GM18858 (cell line): ENCODE data around the gene IGSF21.

Source experiments
- ATAC-seq: cut with Tn5 transposase; IDR thresholded peaks from one replicate; pipeline ENCODE4 v1.9.1; 2021; ENCODE audit not compliant: unreplicated experiment

Gene IGSF21

DNA sequence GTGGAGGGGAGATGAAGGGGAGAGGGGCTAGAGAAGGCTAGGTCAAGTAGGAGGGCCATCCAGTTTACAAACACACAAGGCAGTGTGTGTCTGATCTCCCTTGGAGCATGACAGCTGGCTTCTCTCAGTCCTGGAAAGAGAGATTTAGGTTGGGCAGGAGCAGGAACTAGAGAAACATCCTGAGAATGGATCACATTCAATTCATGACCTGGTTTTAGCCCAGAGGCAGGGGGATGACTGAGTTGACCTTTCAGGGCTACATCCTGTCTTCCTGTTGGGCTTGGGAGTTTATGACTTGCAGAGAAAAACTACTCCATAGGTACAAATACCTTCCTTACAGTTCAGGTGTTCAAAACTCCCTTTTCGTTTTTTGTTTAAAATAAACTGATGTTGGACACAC lies 97.0 kb downstream of the IGSF21 start:
- no peak for ATAC-seq

DNA sequence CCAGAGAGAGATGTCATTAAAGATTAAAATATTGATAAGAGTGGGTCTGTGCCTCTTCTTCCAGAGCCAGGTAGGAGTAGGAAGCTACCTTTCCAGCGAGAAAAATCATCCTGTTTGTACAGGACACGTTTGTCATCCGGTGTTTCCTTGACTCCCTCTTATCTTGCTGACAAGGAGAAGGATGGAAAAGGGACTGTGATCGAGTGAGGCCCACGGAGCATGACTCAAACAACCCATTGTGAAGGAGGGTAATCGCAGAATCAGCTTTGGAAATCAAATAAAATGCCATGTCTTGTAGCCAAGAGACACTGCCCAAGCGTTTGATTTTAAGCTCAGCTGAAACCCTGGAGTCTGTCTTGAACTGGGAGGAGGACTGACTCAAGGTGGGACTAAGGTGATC lies 97.7 kb downstream of the IGSF21 start:
- ATAC-seq = no peak

DNA sequence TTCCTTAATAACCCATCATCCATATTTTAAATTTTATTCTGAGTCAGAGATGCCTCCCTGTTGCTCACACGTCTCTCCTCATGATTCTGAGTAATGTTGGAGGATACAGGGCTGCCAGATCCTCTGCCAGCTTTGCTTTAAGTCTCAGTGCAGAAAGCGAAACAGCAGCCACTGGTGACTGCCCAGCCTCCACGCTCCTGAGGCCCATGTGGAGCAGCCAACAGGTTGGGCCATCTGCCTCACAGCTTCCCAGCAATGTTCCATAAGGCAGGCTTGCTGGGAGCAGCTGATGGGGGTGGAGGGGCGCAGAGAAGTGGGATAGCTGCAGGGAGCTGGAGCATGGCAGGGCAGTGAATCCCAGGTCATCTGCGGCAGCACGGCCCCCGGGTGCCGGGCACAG lies 104.2 kb downstream of the IGSF21 start:
- no peak for ATAC-seq

DNA sequence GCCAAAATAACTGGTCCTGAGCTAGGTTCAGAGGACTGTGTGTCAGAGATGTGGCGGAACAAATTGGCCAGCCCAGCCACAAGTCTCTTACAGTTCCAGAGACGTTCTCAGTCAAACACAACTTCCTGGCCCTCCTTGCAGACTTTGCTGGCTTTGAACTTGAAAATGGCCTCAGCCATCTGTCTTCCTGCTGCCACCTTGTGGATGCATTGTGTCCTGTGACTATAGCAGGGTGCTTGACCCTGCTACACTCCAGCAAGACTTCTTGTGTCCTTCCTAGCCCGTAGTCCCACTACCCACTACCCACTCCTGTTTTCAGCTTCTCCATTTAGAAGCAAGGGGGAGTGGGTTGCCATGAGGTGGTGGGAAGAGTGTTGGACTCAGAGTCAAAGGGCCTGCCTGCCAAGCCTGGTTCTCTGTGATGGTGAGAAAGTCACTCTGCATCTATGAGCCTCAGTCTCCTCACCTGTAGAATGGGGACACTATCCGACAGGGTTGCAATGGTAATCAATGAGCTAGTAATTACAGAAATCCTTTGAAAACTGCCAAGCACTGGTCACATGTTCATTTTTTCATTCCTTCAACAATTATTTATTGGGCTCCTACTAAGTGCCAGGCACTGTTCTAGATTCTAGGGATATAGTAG lies 109.9 kb downstream of the IGSF21 start:
- no peak for ATAC-seq

DNA sequence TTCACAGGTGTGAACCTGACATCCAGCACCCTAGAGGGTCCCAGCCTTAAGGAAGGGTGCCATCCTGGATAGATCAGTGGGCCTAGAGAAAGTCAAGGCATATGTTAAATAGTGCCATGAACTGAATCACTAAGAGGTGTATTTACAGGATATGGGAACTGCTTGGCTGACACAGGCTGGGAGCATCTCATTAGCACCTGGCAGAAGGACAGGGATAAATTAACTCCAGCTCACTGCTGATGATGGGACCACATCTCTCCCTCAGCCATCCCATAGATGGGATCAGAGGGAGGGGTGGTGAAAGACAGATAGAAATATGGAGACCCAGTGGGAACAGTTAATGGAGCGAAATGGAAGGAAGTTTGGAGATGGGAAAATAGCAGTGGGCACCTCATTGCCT lies 122.0 kb downstream of the IGSF21 start:
- no peak for ATAC-seq

GRCh38 chr1:18230321-18230720 lies 122.7 kb downstream of the IGSF21 start:
- no peak for ATAC-seq

GRCh38 chr1:18230840-18231239 lies 123.2 kb downstream of the IGSF21 start:
- no peak for ATAC-seq

- no peak for ATAC-seq
Observed at GRCh38 chr1:18232052-18232451, 124.5 kb downstream of the IGSF21 start.

- ATAC-seq = no peak
Observed at GRCh38 chr1:18233176-18233864, 125.7 kb downstream of the IGSF21 start.

DNA sequence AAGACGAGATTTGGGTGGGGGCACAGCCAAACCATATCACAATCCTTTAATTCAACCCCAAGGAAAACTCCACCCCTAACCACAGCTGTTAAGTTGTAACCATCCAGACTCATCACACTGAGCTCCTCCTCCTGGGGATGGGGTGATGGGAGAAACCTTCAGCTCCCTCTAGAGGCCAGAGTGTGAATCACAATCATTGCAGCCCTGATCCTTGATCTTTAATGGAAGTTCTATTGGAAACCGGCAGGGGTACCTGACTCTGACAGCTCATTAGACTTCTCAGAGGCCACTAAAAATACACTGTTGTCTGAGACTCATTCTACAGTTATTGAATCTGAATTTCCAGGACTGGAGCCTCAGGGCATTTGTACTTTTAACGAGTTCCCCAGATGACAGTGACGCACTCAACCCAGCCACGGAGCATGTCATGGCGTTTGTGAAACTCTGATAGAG lies 127.2 kb downstream of the IGSF21 start:
- no peak for ATAC-seq

GRCh38 chr1:18237371-18237770 lies 129.8 kb downstream of the IGSF21 start:
- no peak for ATAC-seq

GRCh38 chr1:18238190-18238589 lies 130.6 kb downstream of the IGSF21 start:
- ATAC-seq = no peak

DNA sequence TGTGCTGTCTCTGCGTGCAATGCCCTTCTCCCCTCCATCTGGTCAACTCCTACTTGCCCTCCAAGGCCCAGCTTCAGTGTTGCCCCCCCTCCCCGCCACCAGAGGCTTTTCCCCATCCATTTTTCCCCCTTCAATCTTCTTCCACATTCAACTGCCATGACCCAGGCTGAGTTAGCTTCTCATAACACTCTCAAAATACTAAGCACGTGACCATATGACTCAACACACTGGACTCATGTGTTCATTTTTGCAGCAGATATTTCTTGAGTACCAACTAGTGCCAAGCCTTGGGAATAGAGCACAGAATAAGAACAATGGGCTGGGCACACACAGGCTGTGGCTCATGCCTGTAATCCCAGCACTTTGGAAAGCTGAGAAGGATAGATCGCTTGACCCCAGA lies 132.1 kb downstream of the IGSF21 start:
- ATAC-seq = no peak

- no peak for ATAC-seq
Observed at GRCh38 chr1:18240906-18241305, 133.3 kb downstream of the IGSF21 start.

- no peak for ATAC-seq
Observed at GRCh38 chr1:18241891-18242290, 134.3 kb downstream of the IGSF21 start.

GRCh38 chr1:18243503-18244175 lies 136.0 kb downstream of the IGSF21 start:
- no peak for ATAC-seq

DNA sequence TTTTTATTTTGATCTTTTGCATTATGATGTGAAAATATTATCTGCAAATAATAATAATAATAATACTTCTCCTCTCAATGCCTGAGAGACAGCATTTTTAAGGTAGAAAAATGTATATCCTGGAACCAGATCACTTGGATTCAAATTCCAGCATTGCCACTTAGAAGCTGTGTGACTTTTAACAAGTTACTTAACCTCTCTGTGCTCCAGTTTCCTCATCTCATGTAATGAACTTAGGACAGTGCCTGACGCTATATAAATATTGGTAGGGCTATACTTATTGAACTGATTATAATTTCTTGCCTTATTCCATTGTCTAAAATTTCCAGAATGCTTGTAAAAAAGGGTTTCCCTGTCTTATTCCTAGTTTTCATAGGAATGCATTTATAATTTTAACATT lies 137.2 kb downstream of the IGSF21 start:
- no peak for ATAC-seq

- no peak for ATAC-seq
Observed at GRCh38 chr1:18245647-18246046, 138.0 kb downstream of the IGSF21 start.

DNA sequence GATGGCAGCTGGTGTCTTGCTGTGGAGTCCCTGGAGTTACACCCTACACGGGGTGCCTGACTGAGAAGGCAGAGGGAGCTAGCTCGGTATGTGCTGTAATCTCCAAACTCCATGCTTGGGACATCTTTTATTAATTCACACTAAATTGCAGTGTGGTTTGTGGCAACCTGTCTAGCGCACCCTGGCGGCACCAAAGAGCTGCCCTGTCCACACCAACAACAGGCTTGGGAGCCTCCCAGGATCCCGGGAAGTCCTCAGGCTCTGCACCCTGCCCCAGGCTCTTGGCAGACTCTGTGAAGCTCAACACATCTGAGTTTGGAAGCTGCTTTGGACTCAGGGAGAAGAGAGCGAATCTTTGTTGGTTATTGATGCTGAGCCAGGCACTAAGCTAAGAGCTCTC lies 138.9 kb downstream of the IGSF21 start:
- no peak for ATAC-seq

DNA sequence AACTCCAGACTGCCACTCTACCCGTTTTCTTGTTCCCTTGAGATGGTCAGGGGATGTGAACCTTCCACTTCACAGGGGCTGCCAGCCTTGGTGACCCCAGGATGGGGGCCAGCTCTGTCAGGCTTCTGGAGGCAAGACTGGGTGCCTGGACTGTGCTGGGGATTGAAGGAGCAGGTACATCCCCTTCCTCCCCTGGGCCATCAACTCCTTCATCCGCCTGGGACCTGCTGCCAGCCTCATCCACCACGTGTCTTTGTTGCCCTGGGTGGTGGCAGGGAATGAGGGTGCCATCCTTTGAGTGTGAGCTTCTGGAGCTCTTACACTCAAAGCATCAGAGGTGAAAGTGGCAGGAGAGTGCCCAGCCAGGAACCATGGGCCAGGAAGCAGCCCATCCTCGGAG lies 139.6 kb downstream of the IGSF21 start:
- ATAC-seq = no peak

GRCh38 chr1:18249631-18250030 lies 142.0 kb downstream of the IGSF21 start:
- ATAC-seq = no peak

GRCh38 chr1:18253093-18253492 lies 145.5 kb downstream of the IGSF21 start:
- no peak for ATAC-seq
